Fibroblast of upper back skin (primary cell): ENCODE data around the gene TRPC5OS.

ENCODE experiments used
- DNase-seq: peaks from one replicate; pipeline ENCODE4 v3.0.0-alpha.2; 2013

The TRPC5OS gene

GRCh38 chrX:111875881-111876280 is at the start of gene TRPC5OS:
TSS of gene TRPC5OS (plus strand) at chrX:111876181. CDS start at chrX:111901850, 25,669 bp downstream.
- no peak for DNase-seq

- no peak for DNase-seq
Observed at GRCh38 chrX:111829345-111829744, 46.6 kb upstream of the TRPC5OS start.

GRCh38 chrX:111830571-111830970 is 45.4 kb upstream of the TRPC5OS start:
- no peak for DNase-seq

- no peak for DNase-seq
Observed at GRCh38 chrX:111831343-111831742, 44.6 kb upstream of the TRPC5OS start.

- no peak for DNase-seq
Observed at GRCh38 chrX:111837197-111837596, 38.8 kb upstream of the TRPC5OS start.

- no peak for DNase-seq
Observed at GRCh38 chrX:111847491-111848133, 28.4 kb upstream of the TRPC5OS start.

GRCh38 chrX:111848541-111848940 is 27.4 kb upstream of the TRPC5OS start:
- DNase-seq, result no peak

GRCh38 chrX:111850975-111851374 is 25.0 kb upstream of the TRPC5OS start:
- DNase-seq, result peak; percentile 42

- DNase-seq, result no peak
Observed at GRCh38 chrX:111854556-111855490, 21.2 kb upstream of the TRPC5OS start.

- no peak for DNase-seq
Observed at GRCh38 chrX:111857534-111858060, 18.4 kb upstream of the TRPC5OS start.

GRCh38 chrX:111861605-111862004 is 14.4 kb upstream of the TRPC5OS start:
- DNase-seq, result no peak

- DNase-seq, result no peak
Observed at GRCh38 chrX:111867236-111867635, 8.7 kb upstream of the TRPC5OS start.

GRCh38 chrX:111868726-111869638 is 7.0 kb upstream of the TRPC5OS start:
- no peak for DNase-seq

GRCh38 chrX:111869639-111870034 is 6.3 kb upstream of the TRPC5OS start:
- DNase-seq, result peak; percentile 49

GRCh38 chrX:111874241-111874640 is 1.7 kb upstream of the TRPC5OS start:
- DNase-seq, result no peak

- no peak for DNase-seq
Observed at GRCh38 chrX:111876646-111877045, 665 bp downstream of the TRPC5OS start.

GRCh38 chrX:111877681-111878080 is 1.7 kb downstream of the TRPC5OS start:
- no peak for DNase-seq

- DNase-seq, result no peak
Observed at GRCh38 chrX:111880735-111881134, 4.8 kb downstream of the TRPC5OS start.

GRCh38 chrX:111881715-111882114 is 5.7 kb downstream of the TRPC5OS start:
- no peak for DNase-seq

- DNase-seq, result no peak
Observed at GRCh38 chrX:111886678-111887077, 10.7 kb downstream of the TRPC5OS start.

- DNase-seq, result no peak
Observed at GRCh38 chrX:111888600-111888999, 12.6 kb downstream of the TRPC5OS start.

GRCh38 chrX:111892375-111892774 is 16.4 kb downstream of the TRPC5OS start:
- DNase-seq, result no peak

GRCh38 chrX:111896148-111896547 is 20.2 kb downstream of the TRPC5OS start:
- DNase-seq, result no peak
